GM19035 (cell line): ENCODE data around the gene DPP4.

Source experiments
- ATAC-seq: cut with Tn5 transposase; IDR thresholded peaks from one replicate; pipeline ENCODE4 v1.9.1; 2021; ENCODE audit not compliant: unreplicated experiment

DPP4 gene

DNA sequence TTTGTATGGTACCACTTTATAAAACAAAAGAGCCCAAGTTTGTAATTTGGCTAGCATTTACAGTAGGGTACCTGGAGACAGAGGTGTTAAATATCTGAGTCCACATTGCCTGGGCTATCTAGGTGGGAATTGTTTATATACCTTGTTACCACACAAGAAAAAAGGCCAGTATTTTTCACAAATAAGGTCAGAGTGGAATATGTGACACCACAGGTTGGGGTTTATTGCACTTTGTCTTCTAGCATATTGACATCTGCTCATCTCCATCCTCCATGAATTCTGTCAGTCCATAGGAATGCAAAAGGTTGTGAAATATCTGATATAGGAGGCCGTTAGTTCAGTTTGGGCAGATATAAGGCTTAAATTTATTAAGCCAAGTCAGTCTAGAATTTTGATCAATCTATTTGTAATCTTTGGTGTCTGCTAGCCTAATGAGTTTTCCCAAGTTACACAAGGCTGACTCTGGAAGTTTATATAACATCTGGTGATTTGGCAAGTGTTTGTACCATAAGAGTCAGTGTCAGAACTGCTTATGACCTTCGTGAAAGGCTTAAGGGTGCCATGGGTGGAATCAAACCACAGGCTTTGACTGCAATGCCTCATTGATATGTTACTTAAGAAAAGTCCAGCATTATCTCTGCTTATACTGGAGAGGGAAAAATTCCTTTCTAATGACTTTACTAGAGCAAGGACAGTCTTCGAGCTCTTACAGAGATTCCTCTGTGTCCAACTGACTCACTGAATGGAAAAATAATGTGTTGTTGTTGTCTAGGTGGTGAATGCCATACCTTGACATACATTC lies 11.3 kb upstream of the DPP4 start:
- ATAC-seq, result no peak

- ATAC-seq, result no peak
These were observed 10.5 kb upstream of the DPP4 start for GRCh38 chr2:162084536-162084935.

- ATAC-seq, result no peak
These were observed 8.7 kb upstream of the DPP4 start for GRCh38 chr2:162082681-162083080.

DNA sequence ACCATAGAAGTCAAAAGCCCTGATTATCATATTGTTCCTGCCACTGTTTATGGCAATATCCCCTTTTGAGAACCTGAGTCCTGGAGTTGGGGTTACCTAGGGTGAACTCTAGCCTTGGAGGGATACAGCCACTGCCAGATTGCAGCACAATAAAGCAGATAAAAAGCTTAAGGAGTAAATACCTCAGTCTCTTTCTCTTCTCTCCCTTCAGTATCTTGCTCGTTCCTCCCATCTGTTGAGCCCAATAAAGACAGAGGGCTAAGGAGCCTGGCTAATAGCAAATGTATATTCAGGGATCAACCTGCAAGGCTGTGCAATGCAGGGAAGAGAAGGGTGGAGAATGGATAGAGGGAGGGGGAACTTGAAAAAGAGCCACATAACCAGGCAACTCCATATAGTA lies 8.0 kb upstream of the DPP4 start:
- ATAC-seq, result no peak

GRCh38 chr2:162079514-162079913 lies 5.5 kb upstream of the DPP4 start:
- no peak for ATAC-seq

- no peak for ATAC-seq
These were observed 1.7 kb upstream of the DPP4 start for GRCh38 chr2:162075689-162076132.

- no peak for ATAC-seq
These were observed 1.1 kb upstream of the DPP4 start for GRCh38 chr2:162074928-162075688.

GRCh38 chr2:162074632-162074895 lies 549 bp upstream of the DPP4 start:
- no peak for ATAC-seq

- peak; percentile 2 for ATAC-seq
These were observed 783 bp downstream of the DPP4 start for GRCh38 chr2:162072976-162073887.

GRCh38 chr2:162072181-162072702 lies 1.8 kb downstream of the DPP4 start:
- ATAC-seq, result peak; percentile 59

GRCh38 chr2:162071001-162071400 lies 3.0 kb downstream of the DPP4 start:
- no peak for ATAC-seq

DNA sequence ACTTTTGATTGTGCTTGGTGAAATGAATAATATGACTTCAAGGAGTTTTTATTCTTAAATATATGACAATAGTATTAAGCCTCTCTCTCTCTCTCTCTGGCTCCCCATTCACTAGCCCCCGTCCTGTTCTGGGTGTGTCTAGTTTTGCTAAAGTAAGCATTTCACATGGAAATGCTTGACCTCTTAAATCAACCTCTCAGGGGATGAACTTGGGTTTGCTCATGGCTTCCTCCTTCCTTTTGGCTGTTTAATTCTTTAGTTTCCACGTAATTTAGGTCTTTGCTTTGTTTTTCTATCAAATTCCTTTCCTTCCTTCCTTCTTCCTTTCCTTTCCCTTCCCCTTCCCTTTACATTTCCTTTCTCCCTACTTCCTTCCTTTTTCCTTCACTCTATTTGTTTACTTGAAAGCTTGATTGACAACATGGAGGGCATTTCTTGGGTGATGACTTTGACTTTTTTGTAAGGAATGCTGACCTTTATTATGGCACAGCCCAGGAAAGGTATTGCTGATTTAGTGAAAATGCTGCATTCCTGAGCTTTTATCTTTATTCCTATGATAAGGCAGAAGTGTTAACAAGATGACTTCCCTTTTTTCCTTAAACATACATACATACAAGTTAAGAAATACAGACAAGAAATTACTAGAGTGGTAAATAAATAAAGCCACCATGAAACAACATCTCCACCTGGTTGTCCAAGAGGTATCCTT lies 3.6 kb downstream of the DPP4 start:
- no peak for ATAC-seq

GRCh38 chr2:162069267-162069903 lies 4.6 kb downstream of the DPP4 start:
- no peak for ATAC-seq

DNA sequence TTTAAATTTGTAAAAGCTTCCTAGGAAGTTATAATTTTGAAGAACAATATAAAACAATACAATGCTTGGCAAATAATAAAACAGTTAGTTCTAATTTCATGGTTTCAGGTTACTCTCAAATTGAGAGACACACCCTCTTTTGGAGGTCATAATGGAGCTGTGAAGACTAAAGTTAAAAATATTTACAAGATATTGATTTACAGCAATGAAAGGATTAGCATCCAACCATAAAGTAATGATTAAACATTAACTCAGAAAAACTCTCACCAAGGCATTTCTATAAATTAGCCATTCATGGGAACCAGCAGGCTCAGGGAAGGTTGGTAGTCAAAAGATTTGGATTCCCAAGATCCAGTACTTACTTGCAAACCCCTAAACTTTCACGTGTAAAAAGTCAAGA lies 6.4 kb downstream of the DPP4 start:
- no peak for ATAC-seq

- ATAC-seq, result no peak
These were observed 8.2 kb downstream of the DPP4 start for GRCh38 chr2:162065767-162066166.

GRCh38 chr2:162063899-162064298 lies 10.1 kb downstream of the DPP4 start:
- ATAC-seq, result peak; percentile 37

DNA sequence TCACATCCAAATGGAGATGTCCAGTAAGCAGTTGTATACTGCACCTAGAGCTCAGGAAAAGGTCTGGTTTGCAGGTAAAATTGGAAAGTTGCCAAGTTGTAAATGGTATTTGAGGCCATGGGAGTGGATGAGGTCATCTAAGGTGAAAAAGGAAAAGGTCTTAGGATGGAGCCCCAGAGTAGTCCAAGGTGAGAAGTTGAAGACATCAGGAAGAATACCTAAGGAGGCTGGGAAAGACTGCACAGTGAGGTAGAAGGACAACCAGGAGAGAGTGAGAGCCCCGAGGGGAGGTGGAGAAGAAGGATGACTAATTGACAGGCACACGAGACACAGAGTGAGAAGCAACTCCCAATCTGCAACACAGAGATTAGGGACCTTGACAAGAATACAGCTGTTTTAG lies 10.7 kb downstream of the DPP4 start:
- ATAC-seq, result no peak

DNA sequence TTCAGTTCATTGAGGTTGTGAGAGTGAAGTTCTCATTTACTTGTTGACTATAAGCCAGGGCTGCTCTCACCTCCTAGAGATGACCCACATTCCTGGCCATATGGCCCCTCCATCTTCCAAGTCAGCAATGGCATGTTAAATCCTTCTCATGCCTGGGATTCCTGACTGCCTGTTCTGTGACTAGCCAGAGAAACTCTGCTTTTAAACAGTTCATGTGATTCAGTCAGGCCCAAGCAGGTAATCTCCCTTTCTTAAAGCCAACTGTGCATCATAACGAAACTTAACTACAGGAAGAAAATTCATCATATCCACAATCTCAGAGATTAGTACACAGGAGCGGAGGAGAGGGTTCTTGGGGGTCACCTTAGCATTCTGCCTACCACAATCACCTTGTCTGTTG lies 11.5 kb downstream of the DPP4 start:
- ATAC-seq, result no peak

- ATAC-seq, result no peak
These were observed 13.0 kb downstream of the DPP4 start for GRCh38 chr2:162061021-162061420.

DNA sequence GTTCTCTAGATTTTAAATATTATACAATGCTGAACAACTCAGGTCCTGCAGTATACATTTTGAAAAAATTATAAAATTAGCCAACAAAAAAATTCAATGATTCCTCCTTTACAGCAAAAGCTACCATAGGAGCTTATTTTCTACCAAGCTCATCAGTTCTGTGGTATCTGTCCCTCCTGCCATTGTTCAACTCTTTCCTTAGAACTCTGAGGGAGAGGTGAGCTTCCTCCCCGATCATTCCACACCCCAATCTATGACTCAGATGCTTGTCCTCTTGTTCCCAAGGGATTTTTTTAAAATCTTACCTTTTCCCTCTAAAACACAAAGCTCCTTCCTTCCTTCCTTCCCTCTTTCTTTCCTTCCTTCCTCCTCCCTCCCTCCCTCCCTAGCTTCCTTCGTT lies 13.5 kb downstream of the DPP4 start:
- ATAC-seq, result no peak
